AG04449 (cell line): ENCODE data around the gene DBNL.

Source experiments
- CTCF ChIA-PET: fragments of 350-600 bp; formaldehyde crosslinking; extraction: SDS; loops from one replicate; lab custom pipeline; 2021; ENCODE audit warnings: antibody characterized with exemption; lab: Yijun Ruan, JAX
- POLR2A ChIA-PET: fragments of 400-600, 350-600 bp; formaldehyde crosslinking; extraction: SDS; loops from one replicate; lab custom pipeline; 2020; ENCODE audit warnings: antibody characterized with exemption, inconsistent platforms; lab: Yijun Ruan, JAX
- DNase-seq: peaks from one replicate; pipeline ENCODE4 v3.0.0-alpha.2; 2010; ENCODE audit warnings: low read depth, low spot score
- H3K4me3 ChIP-seq: 2 replicates; pipeline ENCODE4 v1.5.1; 2011; ENCODE audit warnings: low read depth, mild to moderate bottlenecking, control low read depth, low read length
- CTCF ChIP-seq: IDR thresholded peaks from one replicate; pipeline ENCODE4 v1.5.1; 2011; ENCODE audit warnings: mild to moderate bottlenecking, moderate library complexity, low read length, control low read depth, inconsistent platforms; ENCODE audit not compliant: insufficient read depth; ENCODE audit errors: missing control alignments

DBNL gene

GRCh38 chr7:44075296-44076075 is 31.0 kb downstream of the DBNL start:
- ChIA-PET POLR2A (no interaction called here), CTCF (interaction anchor here (1.2 to 6.7 kb wide), 7 partner anchors 10 to 165 kb away, joined by 3 to 88 read pairs (median 4); partner anchors contain the start of genes PGAM2 and POLD2)
- no peak for DNase-seq
- no peak overlapping the region for H3K4me3 ChIP-seq
- TF ChIP-seq CTCF: no peak

GRCh38 chr7:44076101-44076895 is 31.8 kb downstream of the DBNL start:
- ChIA-PET POLR2A (no interaction called here), CTCF (interaction anchor here (1.2 to 6.7 kb wide), 7 partner anchors 11 to 165 kb away, joined by 3 to 88 read pairs (median 4); partner anchors contain the start of genes PGAM2 and POLD2)
- H3K4me3 ChIP-seq: no peak overlapping the region
- no peak for TF ChIP-seq CTCF
- no peak for DNase-seq

GRCh38 chr7:44077061-44077460 is 32.6 kb downstream of the DBNL start:
- DNase-seq: no peak
- no peak for TF ChIP-seq CTCF
- ChIA-PET CTCF (interaction anchor here (1.7 kb wide), 1 partner anchor 126 kb away, joined by 4 read pairs; no protein-coding TSS in a partner anchor), POLR2A (no interaction called here)
- no peak overlapping the region for H3K4me3 ChIP-seq

- no peak for DNase-seq
- ChIA-PET POLR2A (interaction anchor here (0.9 kb wide), 1 partner anchor 9 kb away, joined by 3 read pairs; no protein-coding TSS in a partner anchor), CTCF (interaction anchor here (1.0 to 2.5 kb wide), 2 partner anchors 118 to 131 kb away, joined by 3 to 9 read pairs; no protein-coding TSS in a partner anchor)
- no peak for TF ChIP-seq CTCF
- H3K4me3 ChIP-seq: no peak overlapping the region
These were observed 33.2 kb downstream of the DBNL start for GRCh38 chr7:44077681-44078091.

GRCh38 chr7:44078521-44078920 is 34.0 kb downstream of the DBNL start:
- ChIA-PET CTCF (interaction anchor here (0.9 to 2.5 kb wide), 3 partner anchors 9 to 130 kb away, joined by 3 to 9 read pairs (median 3); no protein-coding TSS in a partner anchor), POLR2A (interaction anchor here (0.9 kb wide), 1 partner anchor 10 kb away, joined by 3 read pairs; no protein-coding TSS in a partner anchor)
- DNase-seq: no peak
- TF ChIP-seq CTCF: no peak
- H3K4me3 ChIP-seq: no peak overlapping the region
